Measurements from ENCODE around the gene VPS13C.
A peak's percentile ranks its signal among the peaks of the same experiment; 100 is the strongest.
"Not testable (repeated sequence)": the region's sequence is repeated elsewhere in the genome, so short reads cannot be mapped to it uniquely, and the experiment has no call there.

The VPS13C gene

GRCh38 chr15:62075595-62076277 lies 15.5 kb upstream of the VPS13C start:
- DNase-seq (ENCODE audit: low read depth), result no peak

GRCh38 chr15:62071711-62072308 lies 11.6 kb upstream of the VPS13C start:
- DNase-seq (ENCODE audit: low read depth), result no peak

- no peak for DNase-seq (ENCODE audit: low read depth)
Observed at GRCh38 chr15:62069551-62069950, 9.3 kb upstream of the VPS13C start.

- DNase-seq (ENCODE audit: low read depth), result no peak
Observed at GRCh38 chr15:62068810-62069167, 8.5 kb upstream of the VPS13C start.

- no peak for DNase-seq (ENCODE audit: low read depth)
Observed at GRCh38 chr15:62068071-62068809, 8.0 kb upstream of the VPS13C start.

GRCh38 chr15:62067448-62068044 lies 7.3 kb upstream of the VPS13C start:
- no peak for DNase-seq (ENCODE audit: low read depth)

- peak; percentile 24 for DNase-seq (ENCODE audit: low read depth)
Observed at GRCh38 chr15:62066663-62067447, 6.6 kb upstream of the VPS13C start, which contains the start of gene C2CD4A. C2CD4A (plus strand) TSS chr15:62066977; CDS start chr15:62067614, 637 bp downstream.

GRCh38 chr15:62063825-62064635 lies 3.8 kb upstream of the VPS13C start:
- DNase-seq (ENCODE audit: low read depth), result no peak

GRCh38 chr15:62060896-62061280 lies 641 bp upstream of the VPS13C start:
- DNase-seq (ENCODE audit: low read depth), result no peak

- DNase-seq (ENCODE audit: low read depth), result peak; percentile 16
Observed at GRCh38 chr15:62059816-62060112, 483 bp downstream of the VPS13C start.

GRCh38 chr15:62059108-62059815 lies 985 bp downstream of the VPS13C start:
- no peak for DNase-seq (ENCODE audit: low read depth)

- DNase-seq (ENCODE audit: low read depth), result no peak
Observed at GRCh38 chr15:62058327-62059028, 1.8 kb downstream of the VPS13C start.

GRCh38 chr15:62057341-62057980 lies 2.8 kb downstream of the VPS13C start:
- DNase-seq (ENCODE audit: low read depth), result no peak

- no peak for DNase-seq (ENCODE audit: low read depth)
Observed at GRCh38 chr15:62054979-62055378, 5.3 kb downstream of the VPS13C start.

GRCh38 chr15:62053439-62054085 lies 6.7 kb downstream of the VPS13C start:
- DNase-seq (ENCODE audit: low read depth), result no peak

GRCh38 chr15:62052713-62053112 lies 7.5 kb downstream of the VPS13C start:
- no peak for DNase-seq (ENCODE audit: low read depth)

GRCh38 chr15:62051166-62051565 lies 9.1 kb downstream of the VPS13C start:
- DNase-seq (ENCODE audit: low read depth), result no peak

GRCh38 chr15:62050115-62050514 lies 10.1 kb downstream of the VPS13C start:
- no peak for DNase-seq (ENCODE audit: low read depth)

- not testable (repeated sequence) for DNase-seq (ENCODE audit: low read depth)
Observed at GRCh38 chr15:62048254-62048653, 12.0 kb downstream of the VPS13C start.
